ENCODE data around the gene KDELR1.
"Not testable (repeated sequence)": the region's sequence is repeated elsewhere in the genome, so short reads cannot be mapped to it uniquely, and the experiment has no call there.

Gene KDELR1

GRCh38 chr19:48397263-48398101 is 6.1 kb upstream of the KDELR1 start:
- no peak for DNase-seq (ENCODE audit: low read depth)

- no peak for DNase-seq (ENCODE audit: low read depth)
Observed at GRCh38 chr19:48396824-48397176, 5.4 kb upstream of the KDELR1 start.

GRCh38 chr19:48396016-48396823 is 4.9 kb upstream of the KDELR1 start:
- no peak for DNase-seq (ENCODE audit: low read depth)

- no peak for DNase-seq (ENCODE audit: low read depth)
Observed at GRCh38 chr19:48395499-48395898, 4.1 kb upstream of the KDELR1 start.

- no peak for DNase-seq (ENCODE audit: low read depth)
Observed at GRCh38 chr19:48395170-48395455, 3.8 kb upstream of the KDELR1 start.

GRCh38 chr19:48394331-48395169 is 3.2 kb upstream of the KDELR1 start:
- no peak for DNase-seq (ENCODE audit: low read depth)

GRCh38 chr19:48393559-48394330 is 2.4 kb upstream of the KDELR1 start, which contains the start of gene GRIN2D:
Gene GRIN2D (plus strand): TSS chr19:48393668. CDS start chr19:48398393, 4,725 bp downstream.
- DNase-seq (ENCODE audit: low read depth): no peak

- DNase-seq (ENCODE audit: low read depth): no peak
Observed at GRCh38 chr19:48392860-48393558, 1.7 kb upstream of the KDELR1 start.

GRCh38 chr19:48392006-48392344 is 624 bp upstream of the KDELR1 start:
- not testable (repeated sequence) for DNase-seq (ENCODE audit: low read depth)

GRCh38 chr19:48390188-48391099 is 907 bp downstream of the KDELR1 start:
- no peak for DNase-seq (ENCODE audit: low read depth)

GRCh38 chr19:48386981-48387380 is 4.4 kb downstream of the KDELR1 start:
- DNase-seq (ENCODE audit: low read depth): no peak

GRCh38 chr19:48385461-48386087 is 5.8 kb downstream of the KDELR1 start:
- no peak for DNase-seq (ENCODE audit: low read depth)

- DNase-seq (ENCODE audit: low read depth): no peak
Observed at GRCh38 chr19:48382286-48382685, 9.1 kb downstream of the KDELR1 start.

GRCh38 chr19:48381178-48381950 is 10.0 kb downstream of the KDELR1 start:
- no peak for DNase-seq (ENCODE audit: low read depth)

GRCh38 chr19:48379058-48379457 is 12.3 kb downstream of the KDELR1 start:
- no peak for DNase-seq (ENCODE audit: low read depth)

GRCh38 chr19:48378194-48378570 is 13.2 kb downstream of the KDELR1 start:
- DNase-seq (ENCODE audit: low read depth): no peak

- DNase-seq (ENCODE audit: low read depth): no peak
Observed at GRCh38 chr19:48373567-48373966, 17.8 kb downstream of the KDELR1 start.

GRCh38 chr19:48372904-48373303 is 18.4 kb downstream of the KDELR1 start:
- no peak for DNase-seq (ENCODE audit: low read depth)

GRCh38 chr19:48371771-48372170 is 19.6 kb downstream of the KDELR1 start:
- DNase-seq (ENCODE audit: low read depth): not testable (repeated sequence)
